Islet of Langerhans (tissue), 1 donor: Measurements from ENCODE around the gene PICK1.
A peak's percentile ranks its signal among the peaks of the same experiment; 100 is the strongest.

ENCODE experiments used
- FAIRE-seq: peaks from one replicate; lab custom pipeline; 2011; peaks lifted over from hg19 to GRCh38; lab: Jason Lieb, UNC

The PICK1 gene

GRCh38 chr22:38056969-38057891 is at the start of gene PICK1:
Gene PICK1, plus strand, starts transcription at chr22:38057404. Its CDS starts 406 bp downstream, at chr22:38057810.
- FAIRE-seq, result peak; percentile 86

- FAIRE-seq, result no peak
Observed at GRCh38 chr22:38009000-38009806, 48.0 kb upstream of the PICK1 start.

- FAIRE-seq, result no peak
Observed at GRCh38 chr22:38012604-38013072, 44.6 kb upstream of the PICK1 start.

DNA sequence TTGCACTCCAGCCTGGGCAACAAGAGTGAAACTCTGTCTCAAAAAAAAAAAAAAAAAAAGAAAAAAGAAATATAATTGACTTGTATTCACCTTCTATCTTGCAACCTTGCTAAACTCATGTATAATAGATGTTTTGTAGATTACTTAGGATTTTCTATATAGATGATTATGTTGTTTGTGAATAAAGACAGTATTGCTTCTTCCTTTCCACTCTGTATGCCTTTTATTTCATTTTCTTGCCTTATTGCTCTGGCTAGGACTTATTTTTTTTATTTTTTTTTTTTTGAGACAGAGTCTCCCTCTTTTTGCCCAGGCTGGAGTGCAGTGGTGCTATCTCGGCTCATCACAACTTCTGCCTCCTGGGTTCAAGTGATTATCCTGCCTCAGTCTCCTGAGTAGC is 43.1 kb upstream of the PICK1 start:
- FAIRE-seq, result no peak

DNA sequence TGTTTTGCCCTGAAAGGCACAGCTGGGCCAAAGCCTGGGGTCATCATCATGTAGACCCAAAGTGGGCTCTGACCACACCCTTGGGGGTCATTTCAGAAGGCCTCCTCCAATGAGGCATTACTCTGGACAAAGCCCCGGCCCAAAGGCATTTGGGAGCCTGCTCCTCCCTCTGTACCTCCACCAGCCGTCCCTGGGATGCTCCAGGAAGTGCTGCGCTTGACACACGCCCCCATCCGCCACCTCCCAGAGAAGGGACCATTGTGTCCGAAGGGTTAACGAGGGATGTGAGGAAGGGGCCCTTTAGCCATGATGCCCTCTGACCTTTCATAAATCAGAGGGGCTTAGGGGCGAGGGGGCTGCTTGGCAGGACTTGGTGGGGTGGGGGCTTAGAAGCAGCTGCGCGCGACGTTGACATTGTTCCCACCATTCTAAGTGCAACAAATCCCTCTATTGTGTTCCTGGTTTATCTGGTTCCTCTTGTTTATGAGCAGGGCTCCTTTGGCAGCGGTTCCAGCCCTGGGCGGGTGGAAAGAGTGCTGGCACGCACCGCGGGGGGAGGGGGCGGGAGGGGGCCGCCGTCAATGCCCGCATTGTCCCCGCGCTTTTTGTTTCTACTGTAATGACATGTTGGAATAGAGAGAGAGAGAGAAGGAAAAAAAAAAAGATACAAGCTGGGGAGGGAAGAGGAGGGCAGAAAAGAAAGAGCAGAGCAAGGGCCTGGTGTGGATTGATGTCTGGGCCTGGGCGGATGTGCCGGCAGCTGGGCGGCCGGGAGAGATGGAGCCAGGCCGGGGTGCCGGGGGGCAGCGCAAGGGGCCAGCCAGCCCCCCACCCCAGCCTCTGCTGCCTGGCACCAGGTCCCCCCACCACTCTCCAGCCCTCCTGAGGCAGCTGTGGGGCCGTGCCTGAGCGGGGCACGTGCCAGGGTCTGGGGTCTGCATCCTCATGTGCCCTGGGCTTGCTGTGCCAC is 40.7 kb upstream of the PICK1 start:
- no peak for FAIRE-seq

GRCh38 chr22:38017272-38017920 is 39.8 kb upstream of the PICK1 start:
- no peak for FAIRE-seq

DNA sequence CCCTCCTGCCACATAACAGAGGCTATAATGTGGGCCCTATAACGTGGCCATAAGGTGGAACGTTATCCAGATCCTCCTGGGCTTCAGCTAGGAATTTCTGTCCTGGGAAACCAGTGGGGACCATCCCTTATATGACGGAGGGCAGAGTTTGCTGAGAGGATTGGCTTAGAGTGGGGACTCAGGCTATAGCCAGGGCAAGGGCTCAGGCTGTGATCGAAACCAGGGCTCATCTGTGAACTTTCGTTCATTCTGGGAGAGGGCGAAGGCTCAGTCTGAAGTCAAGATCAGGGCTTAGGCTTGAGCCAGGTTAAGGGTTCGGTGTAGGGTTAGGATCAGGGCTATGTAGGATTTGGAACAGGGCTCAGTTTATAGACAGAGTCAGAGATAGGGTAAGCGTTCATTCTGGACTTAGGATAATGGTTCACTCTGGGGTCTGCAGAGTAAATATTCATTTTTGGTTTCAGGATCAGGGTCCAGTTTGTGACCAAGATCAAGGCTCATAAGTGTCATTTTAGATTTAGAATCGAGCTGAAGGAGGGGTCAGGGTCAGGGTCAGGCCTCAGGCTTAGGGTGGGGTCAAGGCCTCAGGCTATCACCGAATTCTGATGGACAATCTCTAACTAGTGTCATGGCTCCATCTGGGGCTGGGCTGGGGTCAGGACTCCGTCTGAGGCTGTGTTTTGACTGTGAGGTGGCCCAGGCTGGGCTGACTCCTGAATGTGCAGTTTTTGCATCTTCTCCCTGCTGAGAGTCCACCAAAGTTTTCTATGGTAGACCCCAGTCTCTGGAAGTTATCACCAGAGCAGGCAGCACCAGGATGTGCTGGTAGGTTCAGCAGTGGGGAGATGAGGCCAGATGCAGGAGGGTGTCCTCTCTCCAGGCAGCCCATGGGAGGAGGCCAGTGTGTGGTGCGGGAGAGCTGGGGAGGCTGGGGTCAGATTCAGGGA is 39.0 kb upstream of the PICK1 start:
- no peak for FAIRE-seq

- no peak for FAIRE-seq
Observed at GRCh38 chr22:38018938-38019827, 38.0 kb upstream of the PICK1 start.

GRCh38 chr22:38021206-38021605 is 36.0 kb upstream of the PICK1 start:
- no peak for FAIRE-seq

GRCh38 chr22:38023045-38023444 is 34.2 kb upstream of the PICK1 start:
- FAIRE-seq, result no peak

DNA sequence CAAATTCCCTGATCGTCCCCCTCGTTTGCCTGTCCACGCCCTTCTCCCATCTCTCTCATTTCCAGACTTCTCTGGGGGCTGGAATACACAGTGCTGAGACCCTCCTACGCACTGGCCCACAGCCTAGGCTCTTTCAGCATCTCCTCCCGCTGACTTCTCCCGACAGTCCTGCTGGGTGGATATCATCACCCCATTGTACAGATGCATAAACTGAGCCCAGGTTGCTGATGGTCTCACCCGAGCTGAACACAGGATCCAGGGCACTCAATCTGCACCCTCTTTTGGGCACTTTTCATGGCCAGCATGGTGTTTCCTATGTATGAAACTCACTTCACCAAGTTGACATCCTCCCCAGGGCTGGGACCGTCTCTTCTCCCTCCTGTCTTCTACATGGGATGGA is 31.7 kb upstream of the PICK1 start:
- FAIRE-seq, result no peak

- FAIRE-seq, result no peak
Observed at GRCh38 chr22:38026130-38027111, 30.8 kb upstream of the PICK1 start.

DNA sequence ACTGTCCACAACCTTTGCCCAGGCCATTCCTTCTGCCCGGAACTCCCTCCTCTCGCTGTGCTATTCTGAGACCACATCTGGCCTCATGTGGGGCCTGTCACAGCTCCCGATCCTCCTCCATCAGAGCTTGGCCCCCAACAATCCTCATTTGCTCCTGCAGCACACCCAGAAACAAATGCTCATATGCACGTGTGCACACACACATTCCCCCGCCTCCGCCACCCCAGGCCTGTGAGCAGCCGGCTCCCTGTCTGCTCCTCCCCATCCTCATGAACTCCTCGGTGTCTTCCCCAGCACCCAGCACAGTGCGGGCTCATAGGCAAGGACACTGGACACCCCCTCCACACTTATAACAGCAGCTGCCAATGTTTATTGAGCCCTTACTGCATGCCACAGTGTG is 29.7 kb upstream of the PICK1 start:
- no peak for FAIRE-seq

- no peak for FAIRE-seq
Observed at GRCh38 chr22:38028344-38029130, 28.7 kb upstream of the PICK1 start.

- FAIRE-seq, result no peak
Observed at GRCh38 chr22:38029370-38029769, 27.8 kb upstream of the PICK1 start.

DNA sequence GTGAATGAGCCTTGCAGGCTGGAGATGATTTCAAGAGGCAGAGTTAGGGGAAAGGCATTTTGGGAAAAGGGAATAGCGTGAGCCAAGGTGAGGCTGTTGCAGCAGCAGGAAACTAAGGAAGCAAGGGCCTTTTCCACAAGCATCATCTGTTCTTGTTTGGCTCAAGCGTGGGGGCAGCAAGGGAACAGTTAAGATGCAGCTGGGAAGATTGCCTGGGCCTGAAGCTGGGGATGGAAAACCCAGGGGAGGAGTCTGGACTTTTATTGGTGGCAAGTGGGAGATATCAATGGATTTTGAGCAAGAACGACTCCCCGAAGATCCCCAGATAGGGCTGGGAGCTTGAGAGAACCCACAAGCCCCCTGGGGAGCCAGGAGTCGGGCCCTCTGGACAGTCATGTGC is 27.3 kb upstream of the PICK1 start:
- FAIRE-seq, result no peak
